SK-N-SH (cell line): Measurements from ENCODE around the gene CEP120. TPM values are rescaled to one million over a fixed set of nuclear protein-coding genes. Genes with fewer than 3 reads are reported as not detected.

Source experiments
- CTCF ChIA-PET: fragments of 300-600, 350-600 bp; formaldehyde crosslinking; extraction: SDS; loops from one replicate; lab custom pipeline; 2021; lab: Yijun Ruan, JAX
- POLR2A ChIA-PET: fragments of 350-600 bp; sonication (Branson Sonifier 250); formaldehyde crosslinking; extraction: SDS; loops from one replicate; lab custom pipeline; 2020; ENCODE audit warnings: antibody characterized with exemption, inconsistent platforms; lab: Yijun Ruan, JAX
- DNase-seq: peaks from one replicate; pipeline ENCODE4 v3.0.0; 2012
- H2AFZ ChIP-seq: fragments of 200-600 bp; sonication (generic); 2 replicates; pipeline ENCODE4 v1.8.1; 2016; ENCODE audit warnings: antibody characterized with exemption, mild to moderate bottlenecking, low read depth
- H3F3A ChIP-seq: fragments of 200-600 bp; sonication (generic); replicated peaks from 2 replicates; pipeline ENCODE3; 2016; ENCODE audit warnings: antibody characterized with exemption, mild to moderate bottlenecking; ENCODE audit not compliant: insufficient read depth
- H3K27ac ChIP-seq, 2 experiments: fragments of 200-500 bp in 1 of 2; fragments of 200-600 bp in 1 of 2; sonication (Bioruptor generic) in 1 of 2; sonication (generic), shearing (Covaris generic) in 1 of 2; 2 replicates each; pipeline versions ENCODE4 v1.5.1 to v1.6.1; 2014 to 2016; ENCODE audit warnings: low read depth in 2 of 2, inconsistent platforms in 1 of 2, low read length in 1 of 2, mild to moderate bottlenecking in 1 of 2, mixed read lengths in 1 of 2
- H3K27me3 ChIP-seq: fragments of 200-600 bp; sonication (generic), shearing (Covaris generic); 2 replicates; pipeline ENCODE4 v1.6.1; 2016; ENCODE audit warnings: mixed run types; ENCODE audit not compliant: insufficient read depth
- H3K36me3 ChIP-seq, 2 experiments: fragments of 200-500 bp in 1 of 2; fragments of 200-600 bp in 1 of 2; sonication (Bioruptor generic) in 1 of 2; sonication (generic) in 1 of 2; replicated peaks in 1 of 2; 2 replicates each; pipeline versions ENCODE3 to v1.5.1; 2014 to 2016; ENCODE audit warnings: low read length in 1 of 2, mild to moderate bottlenecking in 1 of 2; ENCODE audit not compliant: insufficient read depth in 2 of 2, control insufficient read depth in 1 of 2
- H3K4me1 ChIP-seq, 2 experiments: fragments of 200-500 bp in 1 of 2; fragments of 200-600 bp in 1 of 2; sonication (Bioruptor generic) in 1 of 2; sonication (generic), shearing (Covaris generic) in 1 of 2; 2 replicates each; pipeline versions ENCODE4 v1.5.1 to v1.6.1; 2014 to 2016; ENCODE audit warnings: low read depth in 1 of 2, low read length in 1 of 2, mixed run types in 1 of 2; ENCODE audit not compliant: insufficient read depth in 2 of 2, control insufficient read depth in 1 of 2
- H3K4me2 ChIP-seq: fragments of 200-600 bp; sonication (generic), shearing (Covaris generic); 2 replicates; pipeline ENCODE4 v1.6.1; 2017; ENCODE audit warnings: mixed run types
- H3K4me3 ChIP-seq, 2 experiments: fragments of 200-500 bp in 1 of 2; fragments of 200-600 bp in 1 of 2; sonication (Bioruptor generic) in 1 of 2; sonication (generic), shearing (Covaris generic) in 1 of 2; 2 replicates each; pipeline versions ENCODE4 v1.5.1 to v1.8.1; 2014 to 2016; ENCODE audit warnings: low read depth in 2 of 2, inconsistent platforms in 1 of 2, low read length in 1 of 2, mild to moderate bottlenecking in 1 of 2, mixed read lengths in 1 of 2, moderate library complexity in 1 of 2
- H3K79me2 ChIP-seq: fragments of 200-600 bp; sonication (generic); 2 replicates; pipeline ENCODE4 v1.8.1; 2017; ENCODE audit warnings: mild to moderate bottlenecking; ENCODE audit not compliant: insufficient read depth
- H3K9ac ChIP-seq: fragments of 200-600 bp; sonication (generic); 2 replicates; pipeline ENCODE4 v1.6.1; 2017; ENCODE audit warnings: mixed run types
- H3K9me2 ChIP-seq: fragments of 200-600 bp; sonication (generic); 2 replicates; pipeline ENCODE4 v1.6.1; 2017; ENCODE audit warnings: mixed run types
- H3K9me3 ChIP-seq: fragments of 200-600 bp; sonication (generic); 2 replicates; pipeline ENCODE4 v1.6.1; 2017; ENCODE audit warnings: mixed run types, mild to moderate bottlenecking, moderate library complexity
- H4K20me1 ChIP-seq: fragments of 200-600 bp; sonication (generic); 2 replicates; pipeline ENCODE4 v1.6.1; 2017; ENCODE audit warnings: mild to moderate bottlenecking, mixed run types; ENCODE audit not compliant: insufficient read depth
- CHD2 ChIP-seq: fragments of 150-350 bp; IDR thresholded peaks from 2 replicates; pipeline ENCODE4 v1.6.1; 2018; ENCODE audit warnings: low read length; ENCODE audit not compliant: partially characterized antibody
- EP300 ChIP-seq, 2 experiments: IDR thresholded peaks; 2 replicates each; pipeline versions ENCODE4 v1.4.0 to v1.6.1; 2012; ENCODE audit warnings: borderline replicate concordance in 1 of 2, low read depth in 1 of 2, low read length in 1 of 2
- FOXM1 ChIP-seq: IDR thresholded peaks from 2 replicates; pipeline ENCODE4 v1.4.0; 2012; ENCODE audit warnings: low read depth, mild to moderate bottlenecking
- GABPA ChIP-seq: IDR thresholded peaks from 2 replicates; pipeline ENCODE4 v1.4.0; 2012; ENCODE audit warnings: low read depth, mild to moderate bottlenecking
- IRF3 ChIP-seq: fragments of 150-350 bp; IDR thresholded peaks from 2 replicates; pipeline ENCODE4 v1.6.1; 2016; ENCODE audit warnings: mild to moderate bottlenecking, low read depth, low read length
- JUND ChIP-seq: IDR thresholded peaks from 2 replicates; pipeline ENCODE4 v1.4.0; 2012
- MEF2A ChIP-seq: IDR thresholded peaks from 2 replicates; pipeline ENCODE4 v1.4.0; 2012; ENCODE audit warnings: low read depth, borderline replicate concordance
- POLR2AphosphoS5 ChIP-seq: IDR thresholded peaks from 2 replicates; pipeline ENCODE4 v1.6.1; 2012; ENCODE audit warnings: low read depth, low read length
- RCOR1 ChIP-seq: fragments of 150-350 bp; IDR thresholded peaks from 2 replicates; pipeline ENCODE4 v1.6.1; 2017; ENCODE audit warnings: antibody characterized with exemption, low read length
- RXRA ChIP-seq: IDR thresholded peaks from 2 replicates; pipeline ENCODE4 v1.4.0; 2012; ENCODE audit warnings: low read depth, mild to moderate bottlenecking, borderline replicate concordance
- SMC3 ChIP-seq: IDR thresholded peaks from 2 replicates; pipeline ENCODE4 v1.6.1; 2012; ENCODE audit warnings: low read depth, low read length, improper control_type of control experiment
- ZBTB33 ChIP-seq: IDR thresholded peaks from 2 replicates; pipeline ENCODE4 v1.4.0; 2012; ENCODE audit warnings: low read depth, borderline replicate concordance
- WGBS: methylation state at CpG from one replicate; pipeline ENCODE4 v1.1.6; 2017; ENCODE audit warnings: low lambda C conversion rate; 5-methylcytosine and 5-hydroxymethylcytosine counted together
- polyA plus RNA-seq, 3 experiments: library from polyadenylated mRNA; depleted of rRNA; stranded (reverse); fragments of >200 nt; gene quantifications; 2 replicates each; pipeline ENCODE4 v1.2.3, GENCODE V29; 2012
- TF ChIP-seq, protein P1 (sequence below): IDR thresholded peaks from 2 replicates; pipeline ENCODE4 v1.6.1; 2012; ENCODE audit warnings: mild to moderate bottlenecking, low read depth, low read length, moderate library complexity

The CEP120 gene
- polyA plus RNA-seq, 1 of the 3 experiments (the other 2 are of a cell fraction), result 5.0 TPM

DNA sequence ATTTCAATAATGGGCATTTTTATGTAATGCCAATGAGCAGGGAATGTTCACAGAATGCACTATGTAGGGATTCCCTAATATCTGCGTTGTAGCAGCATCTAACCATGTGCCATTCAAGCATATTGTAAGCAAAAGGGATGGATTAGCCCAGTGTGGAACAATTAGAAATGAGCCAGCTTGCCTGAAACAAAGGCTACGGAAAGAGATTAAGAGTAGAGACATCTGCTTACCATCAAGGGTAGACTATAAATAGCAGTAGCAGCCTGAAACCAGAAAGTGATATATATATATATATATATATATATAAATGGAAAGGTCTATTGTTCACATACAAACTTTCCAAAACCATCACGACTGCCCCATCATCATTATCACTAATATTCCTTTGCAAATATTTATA lies 31.9 kb upstream of the CEP120 start (continued):
- no peak for TF ChIP-seq ZBTB33
- TF ChIP-seq MEF2A, result no peak
- no peak for TF ChIP-seq IRF3
- no peak for TF ChIP-seq SMC3
- no peak for TF ChIP-seq RXRA

DNA sequence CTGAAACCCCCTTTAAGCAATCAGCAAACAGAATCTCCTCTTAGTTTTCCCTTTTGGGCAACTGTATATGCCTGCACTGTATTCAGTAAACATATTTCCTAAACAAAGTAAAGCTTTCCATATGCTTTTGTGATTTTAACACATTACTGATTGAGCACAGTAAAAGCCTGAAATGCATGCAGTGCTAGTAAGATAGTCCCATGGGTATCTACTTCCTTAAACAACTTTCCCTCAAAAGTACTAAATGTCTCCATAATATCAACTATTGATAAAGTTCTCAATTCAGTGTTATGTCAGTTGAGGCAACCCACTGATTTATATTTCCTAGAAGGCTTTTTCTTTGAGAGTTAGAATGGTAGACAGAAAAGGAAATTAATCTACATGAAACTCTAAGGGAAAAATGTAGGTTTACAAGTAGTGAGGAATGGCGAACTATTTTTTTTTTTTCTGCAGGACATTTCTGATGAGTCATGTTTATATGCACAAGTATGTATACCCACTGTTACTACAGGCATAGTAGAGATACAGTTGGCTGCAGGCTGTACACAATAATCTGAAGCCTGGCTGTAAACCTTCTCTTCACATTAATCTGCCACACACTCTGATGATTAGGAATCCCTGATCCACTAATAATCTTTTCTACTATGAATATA lies 31.2 kb upstream of the CEP120 start:
- no peak overlapping the region for H2AFZ ChIP-seq
- peaks cover 4% of the 10 kb centered on the region for H3F3A ChIP-seq
- H3K4me2 ChIP-seq, result no peak overlapping the region
- no peaks in the 10 kb centered on the region for H3K9me2 ChIP-seq
- no peaks in the 10 kb centered on the region for H3K36me3 ChIP-seq
- peaks cover 17 to 19% of the 10 kb centered on the region in 2 experiments; a peak in 3 of 4 replicates for H3K4me1 ChIP-seq
- DNase-seq, result no peak
- TF ChIP-seq CHD2 (no peak), POLR2AphosphoS5 (no peak)
- no peak overlapping the region for H3K9ac ChIP-seq
- H3K9me3 ChIP-seq, result no peaks in the 10 kb centered on the region
- no peaks in the 10 kb centered on the region for H3K27me3 ChIP-seq
- 86% methylated on average over 1 of the region's 1 CpG for WGBS
- no peaks in the 10 kb centered on the region for H3K79me2 ChIP-seq
- POLR2A ChIA-PET, result no interaction called here
- H3K27ac ChIP-seq, result no peak overlapping the region; a peak in 2 of 4 replicates
- CTCF ChIA-PET, result interaction anchor here (1.2 kb wide), 1 partner anchor 31 kb away, joined by 5 read pairs; the partner anchor contains the start of gene CEP120
- H3K4me3 ChIP-seq, result no peak overlapping the region
- H4K20me1 ChIP-seq, result no peaks in the 10 kb centered on the region

- ChIA-PET POLR2A (interaction anchor here (0.6 kb wide), 1 partner anchor 10 kb away, joined by 3 read pairs; no protein-coding TSS in a partner anchor), CTCF (interaction anchor here (1.2 kb wide), 1 partner anchor 29 kb away, joined by 3 read pairs; the partner anchor contains the start of gene CEP120)
- no peaks in the 10 kb centered on the region for H3K36me3 ChIP-seq
- TF ChIP-seq EP300 (IDR thresholded peaks at IDR 0.05; ENCODE audit: borderline replicate concordance in 1 of 2, low read depth in 1 of 2, low read length in 1 of 2), result no peak
- no peak for TF ChIP-seq IRF3
- no peak for TF ChIP-seq RCOR1
- TF ChIP-seq, protein P1, sequence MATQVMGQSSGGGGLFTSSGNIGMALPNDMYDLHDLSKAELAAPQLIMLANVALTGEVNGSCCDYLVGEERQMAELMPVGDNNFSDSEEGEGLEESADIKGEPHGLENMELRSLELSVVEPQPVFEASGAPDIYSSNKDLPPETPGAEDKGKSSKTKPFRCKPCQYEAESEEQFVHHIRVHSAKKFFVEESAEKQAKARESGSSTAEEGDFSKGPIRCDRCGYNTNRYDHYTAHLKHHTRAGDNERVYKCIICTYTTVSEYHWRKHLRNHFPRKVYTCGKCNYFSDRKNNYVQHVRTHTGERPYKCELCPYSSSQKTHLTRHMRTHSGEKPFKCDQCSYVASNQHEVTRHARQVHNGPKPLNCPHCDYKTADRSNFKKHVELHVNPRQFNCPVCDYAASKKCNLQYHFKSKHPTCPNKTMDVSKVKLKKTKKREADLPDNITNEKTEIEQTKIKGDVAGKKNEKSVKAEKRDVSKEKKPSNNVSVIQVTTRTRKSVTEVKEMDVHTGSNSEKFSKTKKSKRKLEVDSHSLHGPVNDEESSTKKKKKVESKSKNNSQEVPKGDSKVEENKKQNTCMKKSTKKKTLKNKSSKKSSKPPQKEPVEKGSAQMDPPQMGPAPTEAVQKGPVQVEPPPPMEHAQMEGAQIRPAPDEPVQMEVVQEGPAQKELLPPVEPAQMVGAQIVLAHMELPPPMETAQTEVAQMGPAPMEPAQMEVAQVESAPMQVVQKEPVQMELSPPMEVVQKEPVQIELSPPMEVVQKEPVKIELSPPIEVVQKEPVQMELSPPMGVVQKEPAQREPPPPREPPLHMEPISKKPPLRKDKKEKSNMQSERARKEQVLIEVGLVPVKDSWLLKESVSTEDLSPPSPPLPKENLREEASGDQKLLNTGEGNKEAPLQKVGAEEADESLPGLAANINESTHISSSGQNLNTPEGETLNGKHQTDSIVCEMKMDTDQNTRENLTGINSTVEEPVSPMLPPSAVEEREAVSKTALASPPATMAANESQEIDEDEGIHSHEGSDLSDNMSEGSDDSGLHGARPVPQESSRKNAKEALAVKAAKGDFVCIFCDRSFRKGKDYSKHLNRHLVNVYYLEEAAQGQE, result no peak
- TF ChIP-seq FOXM1, result no peak
- no peak for TF ChIP-seq POLR2AphosphoS5
- TF ChIP-seq GABPA, result no peak
- TF ChIP-seq ZBTB33, result no peak
- no peak for TF ChIP-seq SMC3
- no peak for TF ChIP-seq JUND
- no peak overlapping the region for H2AFZ ChIP-seq
- H3K9me3 ChIP-seq, result no peaks in the 10 kb centered on the region
- no peak for DNase-seq
- H3K79me2 ChIP-seq, result no peaks in the 10 kb centered on the region
- 88% methylated on average over 4 of the region's 4 CpGs for WGBS
- no peak overlapping the region for H3K9ac ChIP-seq
- H3K4me3 ChIP-seq, result no peak overlapping the region
- no peaks in the 10 kb centered on the region for H3K9me2 ChIP-seq
- H3K27me3 ChIP-seq, result no peaks in the 10 kb centered on the region
- H3K27ac ChIP-seq, result no peak overlapping the region; a peak in 1 of 4 replicates
- H3K4me1 ChIP-seq, result peaks cover 19 to 21% of the 10 kb centered on the region in 2 experiments; a peak in 3 of 4 replicates
- H3K4me2 ChIP-seq, result no peak overlapping the region
- peaks cover 4% of the 10 kb centered on the region for H3F3A ChIP-seq
- no peaks in the 10 kb centered on the region for H4K20me1 ChIP-seq
Measured at GRCh38 chr5:123452401-123452800, 29.2 kb upstream of the CEP120 start.
